ENCODE measurements around the gene MTHFSD. TPM values are rescaled to one million over a fixed set of nuclear protein-coding genes. Genes with fewer than 3 reads are reported as not detected.

Gene MTHFSD
- total RNA-seq, 2 experiments from 2014 or later = 7.3 to 7.9 TPM

DNA sequence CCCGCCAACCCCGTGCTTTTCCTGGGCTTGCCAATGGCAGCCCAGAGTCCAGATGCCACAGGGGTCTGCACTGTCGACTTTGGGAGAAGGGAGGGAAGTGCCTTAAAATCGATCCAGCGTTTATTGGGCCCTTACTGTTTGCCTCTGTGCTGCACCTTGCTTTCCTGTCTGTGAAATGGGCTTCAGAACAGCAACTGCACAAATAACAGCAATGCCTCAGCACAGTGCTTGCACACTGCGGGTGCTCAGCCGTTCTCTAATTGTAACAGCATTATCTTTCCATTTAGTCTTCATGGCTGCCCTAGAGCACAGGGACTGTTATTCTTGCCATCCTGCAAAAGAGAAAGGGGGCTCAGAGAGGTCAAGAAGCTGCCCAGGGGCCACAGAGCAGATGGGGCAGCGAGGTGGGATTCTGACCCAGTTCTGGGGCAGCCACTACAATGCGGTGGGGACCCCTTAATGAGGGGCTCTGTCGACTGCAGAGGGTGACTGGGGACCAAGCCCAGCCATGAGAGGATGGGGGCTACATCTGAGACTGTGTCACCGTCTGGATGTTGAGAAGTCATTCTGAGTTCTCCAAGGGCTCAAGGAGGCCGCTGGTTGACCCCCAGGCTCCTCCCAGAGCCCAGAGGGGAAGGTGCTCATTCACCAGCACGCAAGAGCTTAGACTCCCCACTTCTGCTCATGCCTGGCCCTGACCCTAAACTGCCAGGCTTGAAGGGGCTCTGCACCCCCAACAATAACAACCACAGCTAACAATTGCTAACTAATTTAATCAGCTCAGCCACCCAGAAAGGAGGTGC, 54.1 kb downstream of the MTHFSD start:
- H3K4me3 ChIP-seq (ENCODE audit: low read length) = no peak overlapping the region
- Mint-ChIP-seq H3K36me3 (ENCODE audit: low read depth) (no peaks in the 10 kb centered on the region), H3K27ac (no peak overlapping the region), H3K27me3 (peaks cover 83% of the 10 kb centered on the region), H3K4me3 (no peak overlapping the region), H3K9me3 (no peaks in the 10 kb centered on the region), H3K4me1 (ENCODE audit: low read depth) (peaks cover 9% of the 10 kb centered on the region)
- TF ChIP-seq, protein P1, sequence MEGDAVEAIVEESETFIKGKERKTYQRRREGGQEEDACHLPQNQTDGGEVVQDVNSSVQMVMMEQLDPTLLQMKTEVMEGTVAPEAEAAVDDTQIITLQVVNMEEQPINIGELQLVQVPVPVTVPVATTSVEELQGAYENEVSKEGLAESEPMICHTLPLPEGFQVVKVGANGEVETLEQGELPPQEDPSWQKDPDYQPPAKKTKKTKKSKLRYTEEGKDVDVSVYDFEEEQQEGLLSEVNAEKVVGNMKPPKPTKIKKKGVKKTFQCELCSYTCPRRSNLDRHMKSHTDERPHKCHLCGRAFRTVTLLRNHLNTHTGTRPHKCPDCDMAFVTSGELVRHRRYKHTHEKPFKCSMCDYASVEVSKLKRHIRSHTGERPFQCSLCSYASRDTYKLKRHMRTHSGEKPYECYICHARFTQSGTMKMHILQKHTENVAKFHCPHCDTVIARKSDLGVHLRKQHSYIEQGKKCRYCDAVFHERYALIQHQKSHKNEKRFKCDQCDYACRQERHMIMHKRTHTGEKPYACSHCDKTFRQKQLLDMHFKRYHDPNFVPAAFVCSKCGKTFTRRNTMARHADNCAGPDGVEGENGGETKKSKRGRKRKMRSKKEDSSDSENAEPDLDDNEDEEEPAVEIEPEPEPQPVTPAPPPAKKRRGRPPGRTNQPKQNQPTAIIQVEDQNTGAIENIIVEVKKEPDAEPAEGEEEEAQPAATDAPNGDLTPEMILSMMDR (IDR thresholded peaks at IDR 0.05) = no peak
- ChIA-PET CTCF (no interaction called here), POLR2A (no interaction called here)
- intact Hi-C loops (cut with DNase I, micrococcal nuclease) = no loop called here
- peaks cover 2% of the 10 kb centered on the region for H3K4me1 ChIP-seq (ENCODE audit: insufficient read depth, low read length)
- DNase-seq (no peak), ATAC-seq (ENCODE audit: poor library complexity) (no peak)
- no peak overlapping the region for H3K27ac ChIP-seq (ENCODE audit: low read depth in 1 of 2, low read length in 2 of 2)
- peaks cover 71 to 84% of the 10 kb centered on the region in 2 experiments for H3K27me3 ChIP-seq (ENCODE audit: control insufficient read depth in 1 of 2, insufficient read depth in 2 of 2, low read length in 2 of 2)
- H3K36me3 ChIP-seq (ENCODE audit: insufficient read depth, low read length) = no peaks in the 10 kb centered on the region
- peaks cover 0 to 9% of the 10 kb centered on the region in 2 experiments for H3K9me3 ChIP-seq (ENCODE audit: control insufficient read depth in 1 of 2, insufficient read depth in 1 of 2, low read length in 2 of 2)

DNA sequence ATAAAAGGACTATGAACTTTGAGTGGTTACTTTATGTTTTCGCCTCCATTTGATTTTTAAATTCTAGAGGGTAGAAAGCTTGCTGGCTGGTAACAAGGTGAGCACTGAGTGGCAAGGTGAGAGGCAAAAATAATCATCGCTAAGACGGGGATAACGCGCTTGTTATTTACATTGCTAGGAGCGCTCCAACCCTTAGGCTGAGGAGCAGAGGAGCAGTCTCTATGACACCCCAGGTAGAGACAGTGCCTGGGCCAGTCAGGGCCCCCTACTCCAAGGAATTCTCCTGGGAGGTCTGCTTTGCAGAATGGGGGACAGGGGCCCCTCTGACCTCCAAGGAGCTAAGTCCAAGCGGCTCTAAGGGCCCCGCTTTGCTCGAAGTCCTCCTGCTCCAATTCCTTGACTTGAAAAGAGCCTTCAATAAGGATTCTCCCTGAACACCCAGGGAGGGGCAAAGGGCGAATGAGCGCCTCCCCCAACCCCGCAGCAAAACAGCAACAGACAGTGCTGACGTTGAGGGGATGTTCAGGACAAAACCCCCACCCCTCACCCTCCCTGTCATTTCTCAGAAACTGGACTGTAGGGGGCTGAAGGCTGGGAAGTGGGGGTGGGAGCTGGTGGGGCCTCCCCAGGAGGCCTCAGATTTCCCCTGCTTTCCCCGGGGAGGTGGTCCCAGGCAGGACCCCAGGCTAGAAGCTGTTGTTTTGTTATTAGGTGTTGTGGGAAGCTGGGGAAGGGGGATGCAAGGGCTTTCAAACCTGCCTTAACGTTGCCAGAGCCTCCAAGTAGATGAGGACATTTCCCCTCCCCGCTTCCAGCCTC, 54.9 kb downstream of the MTHFSD start:
- Mint-ChIP-seq H3K9me3 (no peaks in the 10 kb centered on the region), H3K4me3 (no peak overlapping the region), H3K27ac (no peak overlapping the region), H3K4me1 (ENCODE audit: low read depth) (peaks cover 5% of the 10 kb centered on the region), H3K27me3 (peaks cover 87% of the 10 kb centered on the region), H3K36me3 (ENCODE audit: low read depth) (no peaks in the 10 kb centered on the region)
- H3K9me3 ChIP-seq (ENCODE audit: control insufficient read depth in 1 of 2, insufficient read depth in 1 of 2, low read length in 2 of 2) = peaks cover 0 to 10% of the 10 kb centered on the region in 2 experiments
- ChIA-PET CTCF (no interaction called here), POLR2A (no interaction called here)
- H3K27me3 ChIP-seq (ENCODE audit: control insufficient read depth in 1 of 2, insufficient read depth in 2 of 2, low read length in 2 of 2) = peaks cover 71 to 88% of the 10 kb centered on the region in 2 experiments
- H3K4me1 ChIP-seq (ENCODE audit: insufficient read depth, low read length) = no peaks in the 10 kb centered on the region
- TF ChIP-seq, protein P1 (IDR thresholded peaks at IDR 0.05) = no peak
- DNase-seq = no peak
- no peak for ATAC-seq (ENCODE audit: poor library complexity)
- no peak overlapping the region for H3K27ac ChIP-seq (ENCODE audit: low read depth in 1 of 2, low read length in 2 of 2)
- intact Hi-C loops (cut with DNase I, micrococcal nuclease) = no loop called here
- no peak overlapping the region for H3K4me3 ChIP-seq (ENCODE audit: low read length)
- no peaks in the 10 kb centered on the region for H3K36me3 ChIP-seq (ENCODE audit: insufficient read depth, low read length)

DNA sequence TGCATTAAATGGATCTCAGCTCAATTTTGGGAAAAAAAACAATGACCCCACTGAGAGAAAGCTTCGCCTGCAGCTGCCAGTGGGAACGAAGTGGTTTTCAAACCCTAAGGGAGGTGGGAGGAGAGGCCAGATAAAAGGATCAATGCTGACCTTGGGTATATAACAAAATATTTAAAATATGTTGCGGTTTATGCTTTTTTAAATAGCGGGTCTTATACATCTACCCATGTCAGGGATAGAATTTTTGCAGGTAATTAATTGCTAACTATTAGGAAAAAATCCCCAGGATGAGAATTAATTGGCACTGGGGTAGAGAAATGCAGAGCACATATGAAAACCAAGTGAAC, 55.6 kb downstream of the MTHFSD start:
- H3K27me3 Mint-ChIP-seq = peaks cover 83% of the 10 kb centered on the region
- H3K27me3 ChIP-seq (ENCODE audit: control insufficient read depth in 1 of 2, insufficient read depth in 2 of 2, low read length in 2 of 2) = peaks cover 72 to 88% of the 10 kb centered on the region in 2 experiments
- ATAC-seq (ENCODE audit: poor library complexity) = no peak
- H3K4me3 Mint-ChIP-seq = no peak overlapping the region
- no peak overlapping the region for H3K4me3 ChIP-seq (ENCODE audit: low read length)
- H3K4me1 Mint-ChIP-seq (ENCODE audit: low read depth) = no peaks in the 10 kb centered on the region
- no peaks in the 10 kb centered on the region for H3K4me1 ChIP-seq (ENCODE audit: insufficient read depth, low read length)
- H3K9me3 Mint-ChIP-seq = no peaks in the 10 kb centered on the region
- no peak overlapping the region for H3K27ac Mint-ChIP-seq
- TF ChIP-seq, protein P1 (IDR thresholded peaks at IDR 0.05) = no peak
- no peak overlapping the region for H3K27ac ChIP-seq (ENCODE audit: low read depth in 1 of 2, low read length in 2 of 2)
- no peaks in the 10 kb centered on the region for H3K36me3 ChIP-seq (ENCODE audit: insufficient read depth, low read length)
- ChIA-PET CTCF (no interaction called here), POLR2A (no interaction called here)
- H3K9me3 ChIP-seq (ENCODE audit: control insufficient read depth in 1 of 2, insufficient read depth in 1 of 2, low read length in 2 of 2) = peaks cover 0 to 17% of the 10 kb centered on the region in 2 experiments
- intact Hi-C loops (cut with DNase I, micrococcal nuclease) = no loop called here
- no peaks in the 10 kb centered on the region for H3K36me3 Mint-ChIP-seq (ENCODE audit: low read depth)
- DNase-seq = no peak
